Hypothalamus (tissue), 51 donors: ENCODE measurements around the gene SMURF1.

Experiments
- DNase-seq, 51 donors: peaks; one replicate each; lab custom pipeline; 2025; lab: John Stamatoyannopoulos, UW

The SMURF1 gene

GRCh38 chr7:99098824-99099498 is 44.9 kb downstream of the SMURF1 start:
- DNase-seq: no peak

- no peak for DNase-seq
Measured at GRCh38 chr7:99098286-99098823, 45.6 kb downstream of the SMURF1 start.

GRCh38 chr7:99097730-99098129 is 46.2 kb downstream of the SMURF1 start:
- DNase-seq: no peak

- no peak for DNase-seq
Measured at GRCh38 chr7:99096124-99096887, 47.6 kb downstream of the SMURF1 start.

GRCh38 chr7:99095698-99096097 is 48.2 kb downstream of the SMURF1 start:
- no peak for DNase-seq

GRCh38 chr7:99094401-99094800 is 49.5 kb downstream of the SMURF1 start:
- DNase-seq: no peak

GRCh38 chr7:99092064-99092720 is 51.7 kb downstream of the SMURF1 start:
- peak in 5 of 51 donors; percentile 14 to 38 (median 30) for DNase-seq

GRCh38 chr7:99090771-99091542 is 53.0 kb downstream of the SMURF1 start:
- DNase-seq: no peak

GRCh38 chr7:99089914-99090629 is 53.8 kb downstream of the SMURF1 start:
- no peak for DNase-seq

- no peak for DNase-seq
Measured at GRCh38 chr7:99086944-99087343, 57.0 kb downstream of the SMURF1 start.

GRCh38 chr7:99086532-99086931 is 57.4 kb downstream of the SMURF1 start:
- DNase-seq: no peak

- no peak for DNase-seq
Measured at GRCh38 chr7:99083733-99084132, 60.2 kb downstream of the SMURF1 start.

- DNase-seq: no peak
Measured at GRCh38 chr7:99083068-99083651, 60.7 kb downstream of the SMURF1 start.

- DNase-seq: no peak
Measured at GRCh38 chr7:99080679-99081078, 63.2 kb downstream of the SMURF1 start.

GRCh38 chr7:99079104-99079503 is 64.8 kb downstream of the SMURF1 start:
- peak in 6 of 51 donors; percentile 4 to 43 (median 18) for DNase-seq

GRCh38 chr7:99078416-99078815 is 65.5 kb downstream of the SMURF1 start:
- peak in 2 of 51 donors; percentile 7 to 8 for DNase-seq

- DNase-seq: no peak
Measured at GRCh38 chr7:99076615-99077014, 67.3 kb downstream of the SMURF1 start.

- no peak for DNase-seq
Measured at GRCh38 chr7:99073839-99074446, 70.0 kb downstream of the SMURF1 start.

- no peak for DNase-seq
Measured at GRCh38 chr7:99072126-99072525, 71.8 kb downstream of the SMURF1 start.
